Fibroblast of pulmonary artery (primary cell): ENCODE data around the gene PTPRT.

Experiments
- DNase-seq: peaks from one replicate; pipeline ENCODE4 v3.0.0-alpha.2; 2010; ENCODE audit warnings: low read depth
- H3K4me3 ChIP-seq: replicated peaks from 2 replicates; pipeline ENCODE4 v1.5.1; 2011; ENCODE audit warnings: low read depth, mild to moderate bottlenecking, control low read depth, low read length, moderate library complexity
- CTCF ChIP-seq: IDR thresholded peaks from 2 replicates; pipeline ENCODE4 v1.5.1; 2011; ENCODE audit warnings: mild to moderate bottlenecking, control low read depth, low read length, inconsistent platforms; ENCODE audit errors: missing control alignments

Gene PTPRT

GRCh38 chr20:42864116-42864515, 325.6 kb downstream of the PTPRT start:
- no peak for TF ChIP-seq CTCF
- no peak overlapping the region for H3K4me3 ChIP-seq
- DNase-seq = no peak

- no peak for DNase-seq
- TF ChIP-seq CTCF = no peak
- H3K4me3 ChIP-seq = no peak overlapping the region
Measured at GRCh38 chr20:42862446-42862845, 327.3 kb downstream of the PTPRT start.

GRCh38 chr20:42857446-42857845, 332.3 kb downstream of the PTPRT start:
- TF ChIP-seq CTCF = no peak
- no peak for DNase-seq

GRCh38 chr20:42855896-42856295, 333.8 kb downstream of the PTPRT start:
- H3K4me3 ChIP-seq = no peak overlapping the region
- TF ChIP-seq CTCF = no peak
- DNase-seq = no peak

More at GRCh38 chr20:42857446-42857845, 332.3 kb downstream of the PTPRT start:
- H3K4me3 ChIP-seq = no peak overlapping the region

- no peak for TF ChIP-seq CTCF
- DNase-seq = no peak
- H3K4me3 ChIP-seq = no peak overlapping the region
Measured at GRCh38 chr20:42852691-42853090, 337.0 kb downstream of the PTPRT start.

- TF ChIP-seq CTCF = no peak
- H3K4me3 ChIP-seq = no peak overlapping the region
- no peak for DNase-seq
Measured at GRCh38 chr20:42846784-42847490, 342.8 kb downstream of the PTPRT start.

- DNase-seq = no peak
- no peak overlapping the region for H3K4me3 ChIP-seq
- no peak for TF ChIP-seq CTCF
Measured at GRCh38 chr20:42844751-42845150, 345.0 kb downstream of the PTPRT start.
